HG02678 (cell line): ENCODE results near the gene RWDD1.

Source experiments
- ATAC-seq: cut with Tn5 transposase; IDR thresholded peaks from one replicate; pipeline ENCODE4 v1.9.1; 2021; ENCODE audit warnings: mild to moderate bottlenecking, moderate library complexity; ENCODE audit not compliant: unreplicated experiment

RWDD1 gene

GRCh38 chr6:116605935-116606334 is 34.6 kb downstream of the RWDD1 start:
- ATAC-seq, result no peak

GRCh38 chr6:116611056-116611455 is 39.8 kb downstream of the RWDD1 start:
- no peak for ATAC-seq

GRCh38 chr6:116615937-116616736 is 44.8 kb downstream of the RWDD1 start, which contains the start of gene RSPH4A:
RSPH4A (plus strand) TSS chr6:116616479; CDS start chr6:116616624, 145 bp downstream.
- ATAC-seq, result peak; percentile 99

GRCh38 chr6:116616737-116617053 is 45.4 kb downstream of the RWDD1 start:
- peak; percentile 26 for ATAC-seq

GRCh38 chr6:116624036-116624805 is 52.9 kb downstream of the RWDD1 start:
- no peak for ATAC-seq

- no peak for ATAC-seq
These were observed 54.6 kb downstream of the RWDD1 start for GRCh38 chr6:116625872-116626271.

- no peak for ATAC-seq
These were observed 58.3 kb downstream of the RWDD1 start for GRCh38 chr6:116629563-116629981.

GRCh38 chr6:116631379-116631990 is 60.2 kb downstream of the RWDD1 start:
- ATAC-seq, result peak; percentile 83

- ATAC-seq, result peak; percentile 42
These were observed 62.4 kb downstream of the RWDD1 start for GRCh38 chr6:116633685-116634084.
